Activated CD4-positive, CD25-positive, alpha-beta regulatory T cell (primary cell): ENCODE results near the gene GALNT2.

Source experiments
- DNase-seq, 4 experiments: peaks; one replicate each; lab custom pipeline; 2025; lab: John Stamatoyannopoulos, UW

Gene GALNT2

DNA sequence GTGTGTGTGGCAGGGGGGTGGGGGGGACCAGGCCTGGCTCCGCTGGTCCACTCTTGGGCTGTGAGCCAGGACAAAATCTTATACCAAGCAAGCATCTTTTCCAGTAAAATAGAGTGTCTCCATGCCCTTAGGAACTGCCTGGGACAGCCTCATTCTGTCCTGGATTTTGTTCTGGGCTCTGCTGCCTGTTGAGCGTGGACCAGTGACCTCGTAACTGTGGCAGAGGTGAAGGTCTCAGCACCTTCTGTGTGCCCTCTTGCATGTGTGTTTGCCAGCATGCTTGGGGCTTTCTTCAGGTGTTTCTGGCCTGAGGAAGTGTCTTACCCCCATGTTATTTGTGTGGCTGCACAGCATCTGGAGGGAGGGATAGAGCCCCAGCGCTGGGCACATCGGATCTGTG lies 45.7 kb downstream of the GALNT2 start:
- DNase-seq = no peak

DNA sequence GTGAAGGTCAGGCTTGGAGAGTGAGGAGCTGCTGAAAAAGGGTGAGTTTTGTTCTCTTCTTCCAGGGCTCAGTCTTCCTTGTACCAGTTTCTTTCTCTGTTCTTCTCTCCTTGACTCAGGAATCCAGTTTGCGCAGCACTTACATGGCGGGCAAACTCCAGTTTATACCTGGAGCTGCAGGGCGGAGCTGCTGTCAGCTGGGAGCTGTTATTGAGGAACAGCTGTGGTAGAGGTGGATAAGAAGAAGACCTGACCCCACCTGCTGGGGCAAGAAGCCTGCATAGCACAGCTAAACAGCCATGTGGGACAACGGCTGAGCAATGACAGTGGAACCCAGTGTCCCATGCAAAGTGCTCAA lies 46.2 kb downstream of the GALNT2 start:
- DNase-seq = no peak

DNA sequence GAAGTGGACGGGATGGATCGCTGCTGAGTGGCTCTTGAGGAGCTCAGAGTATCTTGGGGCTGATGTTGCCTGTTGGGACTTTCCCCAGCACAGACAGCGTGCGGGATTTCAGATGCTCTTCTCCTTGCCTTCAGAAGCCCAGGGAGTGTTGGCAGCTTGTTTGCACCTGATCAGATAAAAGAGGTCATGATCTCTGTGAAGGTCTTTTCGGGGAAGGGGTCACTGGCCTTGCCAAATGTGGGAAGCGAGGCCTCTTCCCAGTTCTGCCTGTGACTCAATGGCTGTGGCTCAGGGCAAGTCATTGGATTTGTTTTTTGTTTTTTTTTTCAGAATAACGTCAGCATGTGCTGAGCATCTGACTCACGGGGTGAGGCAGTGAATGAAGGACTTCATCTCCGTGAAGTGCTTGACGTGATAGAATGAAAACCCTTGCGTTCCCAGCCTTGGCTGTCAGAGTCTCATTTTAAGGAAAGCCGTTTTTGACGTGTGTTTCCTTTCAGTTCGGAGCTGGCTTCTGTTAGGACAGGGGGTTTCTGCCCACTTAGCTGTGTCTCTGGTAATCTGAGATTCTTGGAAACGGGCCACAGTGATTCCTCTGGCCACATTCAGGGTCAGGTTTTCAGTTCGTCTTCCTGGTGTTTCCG lies 46.7 kb downstream of the GALNT2 start:
- DNase-seq = no peak

DNA sequence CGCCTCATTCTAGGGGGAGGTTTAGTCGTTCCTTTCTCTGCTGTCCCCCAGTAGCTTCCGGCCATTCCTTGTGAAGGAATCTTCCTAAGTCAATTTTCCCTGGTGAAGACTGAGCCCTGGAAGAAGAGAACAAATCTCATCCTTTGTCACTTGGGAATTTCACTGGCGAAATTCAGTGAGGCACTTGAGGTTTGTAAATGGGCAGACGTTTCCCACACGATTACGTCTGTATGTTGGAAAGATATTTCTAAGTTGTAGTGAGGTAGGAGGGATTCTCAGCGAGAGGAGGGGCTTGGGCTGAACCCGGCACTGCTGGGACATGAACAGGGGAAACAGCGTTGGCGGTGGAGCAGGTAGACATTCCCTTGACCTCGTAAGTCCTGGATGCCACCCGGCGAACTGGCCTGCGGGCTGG lies 47.2 kb downstream of the GALNT2 start:
- no peak for DNase-seq

DNA sequence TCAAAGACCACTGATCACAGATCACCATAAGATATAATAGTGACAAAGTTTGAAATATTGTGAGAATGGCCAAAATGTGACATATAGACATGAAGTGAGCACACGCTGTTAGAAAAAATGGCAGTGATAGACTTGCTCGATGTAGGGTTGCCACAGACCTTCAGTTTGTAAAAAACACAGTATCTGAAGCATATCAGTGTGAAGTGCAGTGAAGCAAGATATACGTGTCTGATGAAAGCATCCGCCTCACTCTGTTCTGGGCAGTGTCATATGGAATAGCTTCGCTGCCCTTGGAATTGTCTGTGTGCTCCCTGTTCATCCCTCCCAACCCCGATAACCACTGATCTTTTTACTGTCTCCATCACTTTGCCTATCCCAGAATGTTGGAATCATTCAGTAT lies 50.7 kb downstream of the GALNT2 start:
- no peak for DNase-seq

DNA sequence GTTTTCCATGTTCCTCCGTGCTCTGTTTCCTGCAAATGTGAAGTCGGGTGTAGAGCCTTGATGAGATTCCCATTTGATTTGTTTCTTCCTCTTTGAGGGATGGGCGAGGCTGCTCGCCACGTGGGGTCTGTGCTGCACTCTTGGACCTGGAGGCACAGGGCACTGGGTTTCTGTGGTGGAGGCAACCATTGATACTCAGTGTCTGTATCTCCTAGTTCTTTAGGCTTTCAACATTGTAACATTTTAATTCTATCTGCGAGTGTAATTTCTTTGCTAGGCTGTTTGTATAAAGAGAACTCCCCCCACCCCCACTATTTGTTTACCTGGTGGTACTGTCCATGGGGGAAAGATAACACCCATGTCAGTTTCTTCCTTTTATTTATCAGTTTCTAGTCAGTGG lies 52.3 kb downstream of the GALNT2 start:
- DNase-seq = no peak

DNA sequence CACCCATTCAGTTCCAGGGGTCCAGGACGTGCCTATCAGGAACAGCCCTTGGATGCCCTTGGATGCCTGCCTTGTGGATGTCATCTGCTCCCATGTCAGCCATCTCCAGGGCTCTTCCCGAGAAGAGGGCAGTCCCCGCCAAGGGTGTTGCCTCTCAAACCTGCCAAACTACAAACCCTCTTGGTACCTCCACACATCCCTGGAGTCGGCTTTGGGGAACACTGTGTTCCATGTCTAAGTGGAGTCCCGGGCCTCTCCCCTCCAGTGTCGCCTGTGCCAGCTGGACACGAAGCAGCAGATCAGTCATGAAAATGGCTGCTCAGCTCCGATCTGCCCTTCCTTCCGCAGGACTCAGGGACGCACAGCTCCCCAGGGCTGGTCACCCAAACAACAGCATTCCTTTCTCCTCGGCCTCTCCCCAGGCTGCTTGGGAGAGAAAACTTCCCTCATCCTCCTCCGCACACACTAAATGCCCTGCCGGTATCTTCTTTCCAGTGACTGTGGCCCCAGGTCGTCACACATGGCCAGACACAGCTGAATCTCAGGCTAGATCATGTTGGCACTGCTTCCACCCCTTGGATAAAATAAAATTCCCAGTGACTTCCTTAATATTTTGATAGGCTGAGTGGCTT lies 53.4 kb downstream of the GALNT2 start:
- DNase-seq = no peak

DNA sequence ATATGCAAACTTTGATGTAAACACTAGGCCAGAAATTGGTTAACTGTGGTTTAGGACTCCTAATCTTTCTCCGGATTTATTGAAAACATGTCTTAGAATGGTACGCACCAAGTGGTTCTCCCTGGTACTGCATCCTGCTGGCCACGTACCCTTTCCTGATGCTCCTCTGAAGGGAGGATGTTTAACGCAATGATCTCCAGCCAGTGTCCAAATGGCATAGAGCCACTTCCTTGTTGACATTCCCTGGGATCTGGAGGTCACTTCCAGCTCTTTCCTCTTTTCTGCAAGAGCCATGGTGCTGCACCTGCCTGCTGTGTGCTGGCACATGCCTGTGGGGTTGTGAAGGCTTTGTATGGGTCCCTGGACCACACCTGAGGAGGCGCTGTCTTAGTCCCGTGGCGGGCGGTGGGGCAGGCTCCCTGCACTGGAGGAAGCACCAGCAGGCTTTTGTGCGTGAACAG lies 53.9 kb downstream of the GALNT2 start:
- no peak for DNase-seq

DNA sequence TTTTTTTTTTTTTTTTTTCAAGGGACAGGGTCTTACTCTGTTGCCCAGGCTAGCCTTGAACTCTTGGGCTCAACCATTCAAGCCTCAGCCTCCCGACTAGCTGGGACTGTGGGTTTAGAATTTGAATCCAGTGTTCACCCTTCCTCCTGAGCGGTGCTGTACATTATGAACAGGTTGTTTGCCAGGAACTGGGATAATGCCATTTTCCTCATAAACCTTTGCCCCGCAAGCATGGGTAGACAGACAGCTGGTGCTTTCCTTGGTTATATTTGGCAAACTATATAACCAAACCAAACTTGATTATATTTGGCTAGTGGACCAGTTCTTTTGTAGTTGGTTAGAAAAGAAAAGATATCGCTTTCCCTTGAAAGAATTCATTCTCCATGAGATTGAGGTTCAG lies 54.9 kb downstream of the GALNT2 start:
- DNase-seq = no peak

DNA sequence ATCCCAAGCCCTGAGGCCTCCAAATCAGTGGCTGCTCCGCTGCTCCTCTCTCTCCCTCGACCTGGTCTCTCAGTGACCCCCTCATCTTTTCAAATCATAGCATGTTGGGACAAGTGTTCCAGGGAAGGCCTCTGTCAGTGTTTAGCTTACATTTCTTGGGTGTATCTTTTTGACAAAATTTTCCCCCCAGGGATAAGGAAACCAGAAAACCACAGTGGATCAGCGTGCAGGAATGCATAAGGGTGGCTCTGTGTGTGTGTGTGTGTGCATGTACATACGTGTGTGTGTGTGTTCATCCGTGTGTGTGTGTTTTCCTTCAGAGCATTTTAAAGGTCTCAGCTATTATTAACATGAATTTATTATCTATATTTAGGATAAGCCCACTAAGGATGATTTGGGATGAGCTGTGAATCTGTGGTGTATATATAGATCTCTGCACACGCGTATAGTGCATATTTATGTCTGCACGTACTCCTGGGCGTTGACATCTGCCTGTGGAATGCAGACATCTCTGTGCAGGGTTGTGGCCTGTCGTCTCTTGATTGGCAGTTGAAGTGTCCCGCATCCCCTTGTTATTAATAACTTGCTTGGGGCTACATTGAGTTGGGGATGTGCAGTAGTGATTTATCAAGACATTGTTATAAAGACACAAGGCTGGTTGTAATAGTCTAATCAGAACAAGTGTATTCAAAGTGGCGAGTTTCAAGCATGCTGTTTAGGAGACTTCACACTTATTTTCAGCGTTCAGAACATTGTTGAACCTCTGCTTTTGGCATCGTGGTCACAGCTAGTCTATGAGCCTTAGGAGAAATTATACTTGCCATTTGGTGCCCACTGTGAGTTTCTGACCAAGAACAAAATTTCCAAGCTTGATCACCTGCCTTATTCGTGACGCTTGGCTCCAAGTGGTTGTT lies 55.6 kb downstream of the GALNT2 start:
- DNase-seq = no peak

DNA sequence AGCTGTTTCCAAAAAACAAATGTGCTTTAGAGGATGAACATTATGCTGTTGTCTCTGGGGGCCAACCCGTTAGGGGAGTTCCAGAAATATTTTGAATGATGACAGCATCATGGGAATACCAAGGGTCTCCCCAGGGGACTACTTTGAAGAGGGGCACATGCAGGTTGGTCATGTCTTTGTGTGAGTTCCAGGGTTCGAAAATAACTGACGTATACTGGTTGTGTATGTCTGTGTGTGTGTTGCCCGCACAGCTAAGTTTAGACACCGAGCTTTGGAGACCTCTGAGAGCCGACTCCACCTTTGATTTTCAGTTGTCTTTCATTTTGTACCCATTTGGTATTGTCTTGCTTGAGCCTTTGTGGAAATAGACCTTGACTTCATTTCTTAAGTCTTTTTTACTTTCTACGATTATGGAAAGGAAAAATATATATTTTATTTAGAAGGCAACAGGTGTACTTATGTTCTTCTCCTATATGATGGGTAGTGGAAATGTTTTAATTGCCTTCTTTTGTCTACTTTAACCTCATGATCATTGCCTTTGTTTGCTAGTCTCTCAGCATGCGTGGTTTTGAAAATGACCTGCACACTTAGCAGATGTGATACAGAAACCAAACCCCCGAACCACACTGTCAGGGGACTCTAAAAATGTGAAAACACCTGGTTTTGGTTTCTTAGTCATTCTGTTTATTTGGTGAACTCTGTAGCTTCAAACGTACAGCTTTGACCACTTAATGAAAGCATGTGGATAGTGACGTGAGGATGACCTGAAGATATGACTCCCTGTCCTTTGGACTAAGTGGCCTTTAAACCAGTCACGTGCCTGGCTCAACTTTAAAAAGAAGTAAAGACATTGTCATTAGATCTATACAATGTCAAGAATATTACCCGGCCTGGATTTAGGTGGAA lies 56.5 kb downstream of the GALNT2 start:
- DNase-seq = no peak

DNA sequence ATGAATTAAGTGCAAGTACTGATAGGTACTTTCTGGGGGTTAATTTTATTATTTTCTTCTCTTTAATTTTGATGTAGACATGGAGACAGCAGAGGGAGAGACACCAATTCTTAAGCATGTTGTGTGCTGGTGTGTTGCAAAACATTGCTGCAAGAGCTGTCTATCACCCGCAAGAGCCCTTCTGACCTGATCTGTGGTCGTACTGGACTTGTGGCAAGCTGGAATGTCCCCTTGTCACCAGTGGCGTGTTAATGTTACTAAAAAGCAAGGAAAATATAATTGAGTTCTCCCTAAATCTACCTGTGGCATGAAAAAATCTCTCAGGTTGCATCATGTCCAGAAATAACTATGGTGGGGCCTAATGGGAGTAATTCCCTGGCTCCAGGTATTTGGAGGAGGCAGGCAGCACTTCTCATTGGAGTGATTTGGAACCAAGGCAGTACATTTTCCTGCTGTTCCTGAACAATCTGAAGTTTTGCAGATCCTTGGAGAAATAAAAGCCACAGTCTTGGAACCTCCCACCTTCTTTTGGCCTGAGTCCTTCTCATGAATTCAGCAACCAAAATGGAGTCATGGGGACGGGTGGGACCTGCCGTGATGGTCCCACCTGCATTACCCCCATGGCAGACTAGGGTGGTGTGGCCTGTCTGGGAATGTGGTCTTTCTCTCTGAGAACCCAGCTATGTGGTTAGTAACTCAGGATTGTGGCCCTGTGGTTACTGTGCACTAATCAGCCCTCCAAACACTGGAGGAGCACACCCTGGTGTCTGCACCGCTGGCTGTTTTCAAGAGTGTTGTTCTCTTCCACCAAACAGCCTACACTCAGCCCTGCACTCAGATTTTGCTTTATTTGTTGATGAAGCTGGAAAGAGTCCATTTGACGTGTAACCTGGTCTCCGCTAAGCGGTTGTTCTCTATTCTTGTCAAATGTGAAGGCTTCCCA lies 57.4 kb downstream of the GALNT2 start:
- no peak for DNase-seq

DNA sequence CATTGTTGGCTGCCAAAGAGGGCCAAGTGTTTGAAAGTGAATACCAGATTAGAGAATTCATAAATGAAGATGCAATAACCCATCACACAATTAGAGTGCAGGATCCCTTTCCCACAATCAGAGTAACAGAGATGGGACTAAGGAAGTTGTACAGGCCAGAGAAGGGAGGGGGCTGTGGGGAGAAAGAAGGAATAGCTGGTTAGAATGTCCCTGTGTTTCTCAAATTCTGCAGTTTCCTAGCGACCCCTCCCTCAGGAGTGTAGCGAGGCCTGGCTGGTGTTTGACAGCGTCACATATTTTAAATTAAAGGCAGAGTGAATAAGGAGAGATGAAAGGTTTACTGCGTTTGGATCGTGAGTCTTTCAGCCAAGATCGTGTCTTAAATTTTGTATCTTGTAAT lies 58.1 kb downstream of the GALNT2 start:
- no peak for DNase-seq

DNA sequence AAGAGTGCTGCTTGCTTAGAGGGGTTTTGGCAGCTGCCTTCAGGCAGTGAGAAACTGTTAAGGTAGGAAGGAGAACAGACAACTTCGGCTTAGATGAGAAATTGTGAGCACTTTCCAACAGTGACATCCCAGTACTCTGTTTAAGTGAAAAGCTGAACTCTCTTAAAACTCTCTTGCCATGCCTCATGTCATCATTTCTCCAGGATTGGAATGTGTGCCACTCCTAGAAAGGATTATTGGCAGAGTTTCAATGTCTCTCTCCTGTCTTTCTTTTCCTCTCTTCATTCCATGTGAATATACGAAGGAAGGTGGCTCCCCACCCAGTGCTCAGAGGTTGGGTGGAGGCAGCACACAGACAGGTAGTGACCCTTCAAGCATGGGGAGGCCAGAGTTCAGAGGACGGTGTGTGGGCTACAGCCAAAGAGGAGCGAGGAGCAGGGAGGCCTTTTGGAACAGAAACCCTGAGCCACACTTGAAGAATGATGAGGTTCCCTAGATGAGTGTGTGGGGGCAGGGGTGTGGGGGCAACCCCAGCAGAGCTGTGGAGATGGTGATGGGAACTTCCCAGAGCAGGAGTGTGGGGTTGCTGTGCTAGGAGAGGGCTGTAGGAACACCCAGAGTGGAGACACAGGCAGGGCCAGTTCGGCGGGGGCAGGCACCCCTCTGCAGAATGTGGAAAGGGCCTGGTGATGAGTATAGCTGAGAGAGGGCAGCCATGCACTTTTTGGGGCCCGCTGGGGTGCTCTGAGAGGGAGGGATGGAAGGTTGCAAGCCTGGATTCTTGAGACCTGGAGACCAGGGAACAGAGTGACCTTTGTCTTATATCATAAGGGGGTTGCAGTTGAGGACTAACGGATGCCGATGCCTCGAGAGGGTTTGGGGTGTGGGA lies 58.8 kb downstream of the GALNT2 start:
- no peak for DNase-seq

DNA sequence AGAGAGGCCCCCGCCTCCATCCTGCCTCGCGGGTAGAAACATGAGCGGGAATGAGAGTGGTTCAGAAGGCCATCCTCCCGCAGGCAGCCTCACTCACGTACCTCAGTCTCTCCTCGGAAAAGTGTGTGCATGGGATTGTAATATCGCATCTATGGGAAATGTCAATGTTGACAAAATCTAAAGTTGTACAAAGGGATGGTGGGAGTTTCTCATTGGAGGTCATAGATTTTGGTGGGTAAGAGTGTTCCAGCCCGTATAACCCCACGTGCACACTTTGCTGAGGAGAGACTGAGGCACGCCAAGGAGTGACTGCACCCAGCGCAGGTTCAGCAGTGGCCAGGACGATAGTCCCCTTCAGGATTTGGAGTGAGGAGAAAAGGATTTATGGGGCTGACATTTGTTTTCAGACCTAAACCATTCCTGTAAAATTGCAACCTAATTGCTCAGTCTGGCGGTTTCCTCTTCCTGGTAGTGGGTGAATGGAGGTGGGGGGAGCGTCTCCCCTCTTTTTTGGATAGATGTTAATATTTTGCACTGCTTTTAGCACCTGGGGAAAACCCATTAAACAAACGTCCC lies 59.6 kb downstream of the GALNT2 start:
- no peak for DNase-seq

DNA sequence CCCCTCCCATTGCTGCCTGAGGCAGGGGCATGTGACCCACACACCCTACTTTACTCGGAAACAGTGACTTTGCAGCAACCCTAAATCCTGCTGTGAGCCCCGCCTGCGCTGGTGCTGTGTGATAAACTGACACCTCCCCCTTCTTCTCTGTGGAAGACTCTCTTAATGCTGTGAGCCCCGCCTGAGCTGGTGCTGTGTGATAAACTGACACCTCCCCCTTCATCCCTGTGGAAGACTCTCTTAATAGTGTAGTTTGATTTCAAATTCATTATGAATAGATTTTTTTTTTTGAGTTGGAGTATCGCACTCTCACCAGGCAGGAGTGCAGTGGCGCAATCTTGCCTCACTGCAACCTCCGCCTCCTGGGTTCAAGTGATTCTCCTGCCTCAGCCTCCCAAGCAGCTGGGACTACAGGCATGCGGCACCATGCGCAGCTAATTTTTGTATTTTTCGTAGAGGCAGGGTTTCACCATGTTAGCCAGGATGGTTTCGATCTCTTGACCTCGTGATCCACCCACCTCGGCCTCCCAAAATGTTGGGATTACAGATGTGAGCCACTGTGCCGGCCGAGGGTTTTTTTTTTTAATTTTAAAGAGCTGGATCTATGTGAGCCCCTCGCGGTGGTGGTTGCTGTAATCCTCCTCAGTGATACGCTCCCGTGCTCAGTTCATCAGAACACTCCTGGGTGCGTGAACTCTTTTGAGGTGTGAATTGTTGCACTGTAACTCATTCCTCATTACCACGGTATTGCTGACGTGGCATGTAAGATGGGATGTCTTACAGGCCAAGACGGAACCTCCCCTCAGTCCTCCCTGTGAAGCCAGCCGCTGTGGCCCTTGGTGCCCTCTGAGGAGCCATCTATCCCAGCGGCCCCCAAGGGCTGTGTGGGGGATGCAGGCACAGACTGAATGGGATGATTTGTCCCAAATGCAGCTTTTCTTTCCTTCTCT lies 60.3 kb downstream of the GALNT2 start:
- no peak for DNase-seq

DNA sequence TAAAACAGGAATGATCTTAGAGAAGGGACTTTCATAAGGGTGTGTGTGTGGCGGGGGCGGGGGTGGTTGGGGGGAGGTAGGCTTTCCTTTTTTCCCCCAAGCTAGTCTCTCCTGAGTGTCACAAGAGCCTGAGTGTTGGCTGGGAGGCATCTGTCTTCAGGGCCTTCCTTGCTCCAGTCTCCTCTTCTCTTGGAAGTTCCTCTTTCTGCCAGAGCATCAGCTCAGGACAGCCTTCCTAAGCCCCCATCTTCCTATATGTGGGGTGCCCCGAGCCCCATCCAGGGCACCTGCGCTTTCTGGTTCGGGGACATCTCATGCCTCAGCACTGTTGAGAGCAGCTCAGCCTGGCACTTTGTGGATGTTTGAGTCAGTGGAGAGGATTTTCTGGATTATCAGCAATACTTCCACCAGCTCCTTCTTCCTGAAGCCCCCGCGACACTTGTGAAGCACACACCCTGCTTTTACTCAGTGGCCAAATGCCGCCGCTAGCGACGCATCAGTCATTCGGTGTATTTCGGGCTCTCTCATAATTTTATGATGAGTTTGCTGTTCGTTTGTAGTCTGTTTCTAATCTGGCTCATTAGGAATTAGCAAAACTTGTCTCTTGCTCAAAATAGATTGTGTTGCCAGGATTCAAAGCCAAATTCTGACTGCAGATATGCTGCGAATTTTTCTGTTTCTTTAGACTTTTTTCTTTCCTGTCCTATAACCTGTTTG lies 61.7 kb downstream of the GALNT2 start:
- DNase-seq = no peak

DNA sequence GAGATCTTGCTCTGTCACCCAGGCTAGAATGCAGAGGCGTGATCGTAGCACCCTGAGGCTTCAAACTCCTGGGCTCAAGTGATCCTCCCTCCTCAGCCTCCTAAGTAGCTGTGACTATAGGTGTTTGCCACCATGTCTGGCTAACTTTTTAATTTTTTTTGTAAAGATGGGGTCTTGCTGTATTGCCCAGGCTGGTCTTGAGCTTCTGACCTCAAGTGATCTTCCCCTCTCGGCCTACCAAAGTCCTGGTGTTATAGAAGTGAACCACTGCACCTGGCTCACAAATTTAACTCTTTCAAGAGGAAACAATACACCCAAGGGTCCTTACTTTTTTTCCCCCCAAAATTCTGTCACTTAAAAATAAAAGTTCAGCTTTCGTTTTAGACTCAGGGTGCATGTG lies 62.3 kb downstream of the GALNT2 start:
- DNase-seq = no peak
